GOT3 (cell line): ENCODE data around the gene SMG6.

Experiments used
- DNase-seq: peaks from one replicate; lab custom pipeline; 2025; ENCODE audit warnings: mixed read lengths; lab: John Stamatoyannopoulos, UW

The SMG6 gene

DNA sequence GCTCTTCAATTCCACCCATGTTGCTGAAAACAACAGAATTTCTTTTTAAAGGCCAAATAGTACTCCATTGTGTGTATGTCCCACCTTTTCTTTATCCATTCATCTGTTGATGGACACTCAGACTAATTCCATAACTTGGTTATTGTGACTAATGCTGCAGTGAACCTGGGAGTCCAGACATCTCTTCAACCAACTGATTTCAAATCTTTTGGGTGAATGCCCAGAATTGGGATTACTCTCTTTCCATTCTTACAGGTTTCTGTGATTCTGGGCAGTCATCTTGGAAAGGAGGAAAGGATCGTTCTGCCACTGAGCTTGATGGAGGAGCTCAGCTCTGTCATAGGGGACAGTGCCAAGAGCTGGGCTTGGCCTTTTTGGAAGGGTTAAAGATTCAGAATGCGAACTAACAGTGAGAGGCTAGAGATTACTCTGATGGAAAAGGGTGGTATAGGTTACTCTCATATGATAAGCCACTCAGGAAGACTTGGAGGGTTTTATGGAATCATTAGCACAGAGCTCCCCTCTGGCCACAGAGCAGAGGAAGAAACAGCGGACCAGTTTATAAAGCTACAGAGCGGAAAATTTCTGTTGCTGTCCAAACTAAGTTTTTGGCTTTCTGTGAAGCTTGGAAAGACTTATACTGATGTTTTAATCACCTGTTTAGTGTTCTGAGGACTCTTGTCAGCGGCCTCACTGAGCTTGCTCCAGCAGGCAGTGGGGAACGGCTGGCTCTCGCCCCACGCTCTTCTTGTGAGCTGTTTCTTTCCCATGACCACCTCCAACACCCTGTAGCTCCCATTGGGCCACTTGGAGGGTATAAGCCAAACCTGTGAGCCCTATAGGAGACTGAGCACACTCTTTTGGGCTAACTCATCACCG, 200.4 kb downstream of the SMG6 start:
- no peak for DNase-seq

GRCh38 chr17:2101448-2102257, 201.9 kb downstream of the SMG6 start:
- no peak for DNase-seq

DNA sequence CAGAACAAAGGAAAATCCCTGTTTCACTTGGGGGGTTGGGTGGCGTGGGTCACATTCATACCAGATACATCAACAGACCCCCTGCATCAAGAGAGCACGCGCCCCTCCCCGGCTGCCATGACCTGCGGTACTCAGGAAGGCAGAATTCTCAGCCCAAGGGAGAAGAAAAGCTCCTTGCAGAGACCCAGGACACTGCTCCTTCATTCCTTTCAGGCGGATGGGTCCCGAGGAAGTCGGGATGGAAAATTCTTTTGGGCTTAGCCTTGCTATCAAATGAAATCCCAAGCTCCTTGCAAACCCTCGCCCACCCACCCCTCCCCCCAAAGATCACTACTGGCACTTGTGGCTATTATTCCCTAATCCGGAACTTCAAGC, 208.1 kb downstream of the SMG6 start:
- DNase-seq: no peak

GRCh38 chr17:2094891-2095535, 208.6 kb downstream of the SMG6 start:
- DNase-seq: no peak

DNA sequence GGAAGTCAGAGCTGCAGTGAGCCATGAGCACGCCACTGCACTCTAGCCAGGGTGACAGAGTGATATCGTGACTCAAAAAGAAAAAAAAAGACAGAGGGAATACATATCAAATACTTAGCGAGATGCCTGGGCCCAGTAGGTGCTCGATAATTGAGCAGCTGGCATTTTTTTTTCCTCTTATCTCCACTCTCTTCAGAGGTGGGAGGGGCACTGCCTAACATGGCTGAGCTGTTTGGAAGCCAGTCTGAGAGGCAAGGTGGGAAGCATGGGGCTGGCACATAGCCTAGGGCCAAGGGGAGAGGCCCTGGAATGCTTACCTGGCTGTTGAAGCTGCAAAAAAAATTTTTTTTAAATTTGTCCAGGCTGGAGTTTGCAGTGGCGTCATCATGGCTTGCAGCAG, 210.2 kb downstream of the SMG6 start:
- DNase-seq: no peak

GRCh38 chr17:2092253-2092652, 211.3 kb downstream of the SMG6 start:
- no peak for DNase-seq

DNA sequence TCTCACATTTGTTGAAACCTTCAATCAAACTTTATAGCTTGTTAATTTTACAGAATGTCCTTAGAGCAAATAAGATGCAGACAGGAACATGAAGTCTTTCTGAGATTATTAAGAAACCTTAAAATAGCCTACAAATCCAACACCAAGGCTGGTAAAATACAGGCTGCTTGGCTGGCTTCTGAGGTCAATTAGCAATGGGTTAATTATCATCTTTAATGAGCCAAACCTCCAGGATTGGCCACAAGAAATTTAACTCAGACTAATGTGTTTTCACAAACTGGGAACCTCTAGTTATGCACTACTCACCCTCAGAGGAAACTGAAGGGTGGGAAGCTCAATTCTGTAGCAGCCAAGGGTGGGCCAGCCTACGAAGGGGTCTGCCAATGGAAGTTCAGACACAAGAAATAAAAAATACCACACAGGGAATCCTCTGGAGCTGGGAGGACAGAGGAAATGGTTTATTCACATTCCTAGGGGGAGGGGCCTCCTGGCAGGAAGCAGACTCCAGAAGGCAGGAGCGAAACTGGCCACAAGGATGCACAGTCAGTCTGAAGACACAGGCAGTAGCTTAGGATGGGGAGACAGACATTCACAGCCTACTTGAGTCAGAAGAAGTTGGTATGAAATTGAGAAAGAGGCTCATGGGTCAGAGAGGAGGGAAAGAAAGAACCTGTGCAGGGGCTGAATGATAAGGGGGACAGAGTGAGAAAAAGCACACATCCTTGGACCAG, 212.6 kb downstream of the SMG6 start:
- DNase-seq: peak; percentile 24

GRCh38 chr17:2090210-2090641, 213.4 kb downstream of the SMG6 start:
- DNase-seq: no peak

DNA sequence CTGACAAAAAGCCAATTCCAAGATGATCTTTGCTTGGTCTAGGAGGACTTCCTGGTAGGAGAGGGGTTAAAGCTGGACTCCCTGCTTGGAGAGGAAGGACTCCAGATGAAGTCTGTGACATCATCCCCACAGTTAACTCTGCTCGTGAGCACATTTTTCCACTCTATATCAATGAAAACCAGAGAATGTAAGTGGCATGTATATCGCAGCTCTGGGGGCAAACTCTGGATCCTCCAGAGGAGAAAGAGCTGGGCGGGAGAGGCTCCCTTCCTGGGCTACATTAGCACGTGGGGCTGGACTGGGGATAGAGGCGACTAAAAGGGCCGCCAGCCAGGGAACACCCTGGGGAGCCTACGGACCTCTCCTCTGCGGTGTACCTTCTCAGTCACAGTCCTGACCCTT, 214.6 kb downstream of the SMG6 start:
- no peak for DNase-seq

GRCh38 chr17:2087597-2088211, 215.9 kb downstream of the SMG6 start:
- no peak for DNase-seq

DNA sequence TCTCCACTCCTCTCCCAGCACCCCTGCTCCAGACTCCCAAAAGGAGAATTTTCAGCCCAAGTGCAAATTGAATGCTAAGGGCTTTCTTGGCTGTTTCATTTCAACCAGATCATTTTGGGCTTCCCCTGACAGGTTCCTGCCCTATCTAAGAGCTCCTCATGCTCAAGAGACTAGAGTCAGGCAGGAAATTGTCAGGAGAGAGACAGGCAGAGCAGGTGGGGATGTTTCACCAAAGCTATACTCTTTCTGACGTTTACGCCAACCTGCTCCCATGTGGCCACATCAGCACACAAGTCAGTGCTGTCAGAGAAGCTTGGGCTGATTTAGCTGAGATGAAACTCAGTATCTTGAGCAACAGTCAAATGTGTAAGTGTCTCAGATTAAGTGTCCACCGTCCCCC, 217.3 kb downstream of the SMG6 start:
- DNase-seq: no peak

DNA sequence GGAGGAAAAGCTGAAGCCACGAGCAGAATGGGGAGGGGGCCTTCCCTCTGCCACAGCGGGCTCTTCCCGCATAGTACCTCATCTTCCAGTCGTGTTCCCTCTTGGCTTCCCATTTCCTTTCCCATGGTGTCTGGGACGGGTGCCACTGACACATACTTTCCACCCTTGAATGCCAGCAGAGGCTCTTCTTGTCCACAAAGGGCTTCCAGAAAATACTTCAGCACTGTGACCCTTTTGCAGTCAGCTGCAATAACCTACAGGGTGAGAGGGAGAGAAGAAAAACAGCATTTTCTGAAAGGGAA, 218.0 kb downstream of the SMG6 start:
- DNase-seq: no peak

DNA sequence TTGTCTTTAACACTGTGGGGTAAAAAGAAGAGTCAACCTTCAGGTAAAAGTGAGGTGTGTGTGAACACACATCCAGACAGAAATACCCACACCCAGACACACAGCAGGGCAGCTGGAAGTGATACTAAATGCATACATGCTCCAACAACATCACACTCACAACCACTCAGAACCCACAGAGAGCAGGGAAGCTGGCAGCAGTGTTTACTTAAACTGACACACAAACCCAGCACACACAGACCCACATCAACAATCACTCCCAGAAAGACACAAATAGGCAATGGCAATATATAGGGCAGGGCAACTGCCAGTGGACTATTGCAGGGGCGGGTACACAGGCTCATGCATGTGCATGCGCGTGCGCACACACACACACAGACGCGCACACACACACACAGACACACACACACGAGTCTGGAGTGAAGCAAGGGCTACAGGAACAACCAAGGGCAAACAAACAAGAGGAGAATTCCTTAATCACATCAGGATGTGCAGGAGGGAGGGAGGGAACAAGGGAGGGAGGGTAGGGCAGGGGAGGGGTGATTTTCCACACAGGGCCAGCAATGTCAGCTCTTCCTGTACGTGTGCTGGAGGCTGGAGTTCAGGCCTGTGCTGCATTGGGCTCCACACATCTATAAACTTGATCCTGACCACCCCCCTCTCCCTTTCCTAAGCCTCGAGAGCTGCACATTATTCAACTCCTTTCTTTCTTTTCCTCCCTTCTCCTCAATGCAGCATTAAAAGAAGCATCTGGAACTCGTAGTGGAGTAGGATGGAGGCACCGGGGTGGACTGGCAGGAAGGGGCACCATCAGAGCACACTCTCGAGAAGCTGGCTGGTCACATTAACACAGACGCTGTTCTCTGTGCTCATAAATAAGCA, 218.6 kb downstream of the SMG6 start:
- DNase-seq: no peak

DNA sequence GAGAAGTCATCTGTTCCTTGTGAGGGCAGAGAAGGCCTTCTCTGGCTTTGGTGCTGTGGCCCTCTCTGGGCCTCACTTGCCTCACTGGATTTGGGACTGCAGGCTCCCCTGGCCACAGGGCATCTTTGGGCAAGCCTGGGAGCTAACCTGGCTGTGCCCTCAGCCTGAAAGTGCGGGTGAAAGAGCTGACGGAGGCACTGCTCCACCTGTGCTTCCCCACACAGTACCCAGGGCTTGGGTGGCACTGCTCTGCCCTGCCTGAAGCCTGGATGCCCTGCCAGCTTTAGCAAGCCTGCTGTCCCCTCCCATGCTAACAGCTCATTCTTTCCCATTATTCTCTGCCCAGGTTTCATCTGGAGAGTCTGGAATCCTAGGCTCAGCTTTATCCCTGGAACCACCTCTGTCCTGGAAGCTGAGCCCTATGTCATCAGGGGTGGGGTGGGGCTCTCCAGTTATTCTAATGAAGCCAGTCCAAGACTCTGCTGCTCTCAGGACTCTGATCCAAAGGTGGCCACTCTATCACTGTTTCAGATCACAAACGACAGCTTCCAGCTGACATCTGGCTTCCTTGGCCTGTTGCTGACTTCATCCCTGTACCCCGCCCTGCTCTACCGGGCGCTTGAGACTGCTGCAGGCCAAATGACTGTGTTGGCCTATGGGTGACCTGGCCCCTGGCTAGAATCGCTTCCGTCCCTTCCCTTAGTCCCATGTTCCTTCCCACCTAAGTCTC, 219.4 kb downstream of the SMG6 start:
- DNase-seq: no peak

GRCh38 chr17:2083613-2084035, 220.0 kb downstream of the SMG6 start:
- DNase-seq: no peak

DNA sequence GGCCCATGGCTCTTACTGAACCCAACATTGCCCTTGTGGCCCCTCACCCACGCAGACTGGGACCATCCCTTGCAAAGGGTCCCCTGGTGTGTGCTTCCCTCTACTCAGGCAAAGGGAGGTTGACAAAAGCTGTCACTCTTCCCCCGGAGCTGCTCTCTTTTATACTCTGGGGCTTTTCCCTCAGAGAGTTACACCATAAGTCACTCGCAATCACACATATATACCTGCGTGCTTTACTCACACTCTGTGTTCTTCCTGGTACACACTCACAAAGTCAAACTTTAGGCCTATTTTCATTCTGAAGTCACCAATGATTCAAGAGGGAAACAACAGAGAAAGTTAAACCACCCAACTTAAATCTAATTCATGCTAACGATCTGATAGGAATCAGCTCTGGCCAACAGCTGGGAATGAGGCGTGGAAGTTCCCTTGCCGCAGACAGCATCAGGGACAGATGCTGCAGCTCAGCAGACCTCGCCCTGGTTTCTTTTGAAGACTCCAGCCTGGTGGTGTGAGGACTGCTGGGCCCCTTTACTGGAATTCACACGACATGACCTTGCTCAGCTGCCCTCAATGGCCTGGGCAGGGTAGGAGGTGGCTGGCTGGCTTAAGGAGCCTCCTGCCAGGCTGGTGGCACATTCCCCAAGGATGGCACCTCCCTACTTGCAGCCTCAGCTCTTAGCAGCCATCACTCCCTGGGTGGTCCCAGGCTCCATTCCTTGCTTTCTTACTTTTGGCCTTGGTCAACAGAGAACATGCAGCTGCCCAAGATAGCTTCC, 221.4 kb downstream of the SMG6 start:
- no peak for DNase-seq

GRCh38 chr17:2081564-2081963, 222.0 kb downstream of the SMG6 start:
- no peak for DNase-seq

DNA sequence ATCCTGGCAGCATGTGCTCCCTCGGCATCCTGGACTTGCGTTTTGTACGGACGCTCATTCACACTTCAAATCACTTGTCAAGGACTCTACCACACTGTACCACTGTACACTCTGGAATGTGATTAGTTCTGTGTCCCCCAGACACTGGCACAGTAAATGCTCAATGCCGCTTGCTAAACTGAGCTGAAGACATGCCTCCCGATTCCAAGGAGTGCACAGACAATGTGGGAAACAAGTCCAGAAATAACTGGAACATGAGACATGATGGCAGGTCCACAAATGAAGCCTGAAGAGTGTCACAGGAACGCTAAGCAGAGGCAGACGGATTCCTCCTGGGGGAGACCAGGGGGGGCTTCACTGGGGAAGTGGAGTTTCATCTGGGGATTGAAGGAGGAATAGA, 226.5 kb downstream of the SMG6 start:
- DNase-seq: no peak
